ENCODE results near the gene DQX1.

DQX1 gene

DNA sequence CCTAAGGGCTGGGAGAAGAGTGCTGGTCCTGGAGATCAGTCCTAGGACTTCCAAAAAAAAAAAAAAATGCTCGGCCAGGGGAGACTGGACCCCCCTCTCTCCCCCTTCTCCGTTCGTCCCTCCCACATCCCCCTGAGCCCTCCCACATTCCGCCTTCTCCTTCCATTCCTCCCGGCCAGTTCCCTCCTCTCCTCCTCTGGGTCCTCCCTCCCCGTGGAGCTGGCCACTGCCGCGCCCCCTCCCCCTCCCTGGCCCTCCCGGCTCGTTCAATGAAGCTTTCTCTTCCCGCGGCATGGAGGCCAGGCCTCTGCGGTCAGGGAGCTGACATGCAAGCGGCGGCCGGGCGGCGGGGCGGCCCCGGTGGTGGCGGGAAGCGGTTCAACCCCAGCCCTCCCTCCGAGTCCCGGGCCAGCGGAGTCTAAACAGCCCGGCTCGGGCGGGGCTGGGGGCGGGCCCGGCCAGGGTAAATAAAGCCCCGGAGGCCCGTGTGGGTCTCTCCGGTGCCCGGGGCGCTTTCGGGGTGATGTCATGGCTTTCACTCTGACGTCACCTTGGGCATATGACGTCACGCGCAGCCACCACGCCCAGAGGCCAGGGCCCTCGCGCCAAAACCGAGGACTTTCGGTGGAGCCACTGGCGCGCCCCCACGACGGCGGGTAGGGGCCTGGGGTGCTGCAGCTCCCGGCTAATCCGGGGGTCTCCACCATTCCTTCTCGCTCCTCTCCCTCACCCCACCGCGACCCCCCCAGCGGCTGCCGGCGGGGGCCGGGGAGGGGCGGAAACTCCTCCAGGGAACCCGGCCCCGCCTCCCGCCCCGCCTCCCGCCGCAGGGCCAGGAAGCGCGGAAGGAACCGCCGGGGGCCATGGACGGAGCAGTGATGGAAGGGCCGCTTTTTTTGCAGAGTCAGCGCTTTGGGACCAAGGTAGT lies 28.1 kb upstream of the DQX1 start, which contains the start of the genes DOK1 and LOXL3:
Gene DOK1, plus strand, starts transcription at position 829 of the 928 bp plus-strand sequence. Its CDS starts 35 bp downstream, at position 864.
Gene LOXL3, minus strand, starts transcription at position 51 of the 928 bp plus-strand sequence. CDS start 1,308 bp downstream, outside the sequence.
- DNase-seq (ENCODE audit: low read depth in 3 of 3) = peak; percentile 67 to 86 (median 71)

DNA sequence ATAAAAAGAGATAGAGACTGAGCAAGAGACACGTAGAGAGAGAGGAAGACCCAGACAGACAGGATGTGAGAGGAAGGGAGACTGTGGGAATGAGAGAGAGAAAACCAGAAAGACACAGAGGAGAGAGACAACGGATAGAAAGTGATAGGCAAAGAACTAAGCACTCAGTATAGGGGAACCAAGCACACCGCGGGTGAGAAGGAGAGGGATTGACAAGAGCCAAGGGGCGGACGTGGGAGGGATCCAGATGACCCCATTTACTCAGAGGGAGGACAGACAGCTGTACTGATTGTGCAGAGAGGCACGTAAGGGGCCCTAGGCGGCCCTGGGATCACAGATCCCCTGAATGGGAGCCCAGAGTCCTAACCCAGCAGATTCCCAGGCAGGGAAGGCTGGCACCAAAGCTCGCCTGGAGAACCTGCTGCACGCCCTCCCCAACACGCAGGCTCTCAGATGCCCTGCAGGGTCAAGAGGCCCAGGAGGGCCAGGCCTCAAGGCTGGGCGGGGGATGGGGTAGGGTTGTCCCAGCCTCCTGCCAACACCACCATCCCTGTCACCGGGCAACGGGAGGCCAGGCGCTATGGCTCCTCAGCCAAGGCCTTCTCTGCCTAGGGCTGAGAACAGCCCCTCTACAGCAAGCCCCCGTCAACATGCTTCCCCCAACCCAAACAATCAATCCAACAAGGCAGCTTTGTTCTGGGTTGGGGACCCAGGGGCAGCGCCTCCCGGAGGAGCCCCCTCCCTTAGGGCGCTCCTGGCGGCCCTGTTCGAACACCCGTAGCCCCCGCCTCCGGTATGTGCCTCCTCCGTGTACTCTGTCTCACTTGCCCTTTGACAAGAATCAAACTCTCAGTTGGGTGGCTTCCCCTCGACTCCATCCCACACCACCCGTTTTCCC lies 27.1 kb upstream of the DQX1 start:
- no peak for DNase-seq (ENCODE audit: low read depth in 3 of 3)

DNA sequence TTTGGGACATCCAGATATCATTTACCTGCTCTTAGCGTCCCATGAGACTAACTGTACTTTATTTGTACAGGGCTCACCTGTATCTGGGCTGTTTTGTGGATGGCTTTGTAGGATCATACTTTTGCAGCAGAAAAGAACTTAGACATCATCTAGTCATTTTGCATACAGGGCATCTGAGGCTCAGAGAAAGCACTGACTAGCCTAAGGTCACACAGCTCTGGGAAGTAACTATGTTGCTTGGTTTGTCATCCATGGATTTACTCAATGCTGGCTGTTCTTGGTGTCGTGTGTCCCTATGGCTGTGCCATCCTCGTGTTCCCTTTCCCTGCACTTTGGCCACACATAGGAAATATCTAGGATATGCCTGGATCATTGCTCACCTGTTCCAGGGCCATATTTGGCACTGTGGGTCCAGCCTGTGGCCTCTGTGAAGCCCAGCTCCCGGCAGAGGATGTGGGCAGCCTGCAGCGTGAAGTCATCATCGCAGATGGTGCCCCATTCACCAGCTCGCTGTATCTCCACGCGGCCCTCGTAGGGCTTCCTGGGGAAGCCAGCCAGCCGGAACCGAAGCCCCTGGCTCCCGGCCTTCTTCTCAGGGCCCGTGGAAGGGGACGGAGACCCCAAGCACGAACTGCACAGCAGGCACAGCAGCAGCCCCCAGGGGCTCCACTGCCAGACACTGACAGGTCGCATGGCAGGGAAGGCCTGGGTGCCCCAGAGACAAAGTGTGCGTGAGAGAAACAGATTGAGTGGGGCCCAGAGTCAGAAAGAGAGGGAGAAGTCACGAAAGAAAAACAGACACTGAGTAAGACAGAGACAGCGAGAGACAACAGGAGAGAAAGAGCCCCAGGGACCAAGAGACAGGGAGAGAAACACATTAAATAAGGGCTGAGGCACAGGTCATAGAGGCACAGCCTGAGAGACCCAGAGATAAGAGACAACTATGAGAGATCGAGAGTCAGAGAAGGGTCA lies 26.2 kb upstream of the DQX1 start:
- DNase-seq (ENCODE audit: low read depth in 3 of 3) = no peak

DNA sequence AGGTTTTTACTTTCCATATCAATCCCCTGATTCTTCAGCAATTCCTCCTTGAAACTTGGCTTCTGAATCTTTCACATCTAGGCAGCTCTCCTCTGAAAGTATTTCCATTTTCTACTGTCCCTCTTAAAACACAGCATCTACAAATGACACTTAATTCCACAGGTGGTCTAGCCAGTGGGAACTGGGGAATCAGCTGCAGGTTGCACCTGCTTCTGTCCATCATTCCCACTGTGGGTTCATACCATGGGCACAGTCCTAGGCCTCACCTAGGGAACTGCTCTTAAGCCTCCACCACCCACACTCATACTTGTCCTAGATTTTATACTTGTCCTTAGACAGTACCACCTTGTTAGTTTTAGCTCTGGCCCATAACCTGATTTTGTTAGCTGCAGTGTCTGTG lies 25.5 kb upstream of the DQX1 start:
- no peak for DNase-seq (ENCODE audit: low read depth in 3 of 3)

DNA sequence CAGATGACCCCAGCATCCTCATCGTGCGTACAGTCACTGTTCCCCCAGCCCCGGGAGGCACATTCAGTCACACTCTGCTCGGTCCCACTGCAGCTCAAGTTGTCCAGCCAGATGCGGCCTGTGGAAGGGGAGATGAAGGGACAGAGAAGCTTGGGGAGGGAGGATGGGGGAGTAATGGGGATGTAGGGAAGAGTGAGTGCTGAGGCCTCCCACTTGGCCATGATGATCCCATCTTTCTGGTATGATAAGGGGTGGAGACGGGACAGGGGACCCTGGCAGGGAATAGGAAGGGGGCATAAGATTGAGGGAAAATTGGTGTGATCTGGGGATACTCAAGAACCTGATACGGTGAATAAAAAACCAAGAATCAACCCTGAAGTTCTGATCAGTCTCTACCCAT lies 24.2 kb upstream of the DQX1 start:
- DNase-seq (ENCODE audit: low read depth in 3 of 3) = no peak

DNA sequence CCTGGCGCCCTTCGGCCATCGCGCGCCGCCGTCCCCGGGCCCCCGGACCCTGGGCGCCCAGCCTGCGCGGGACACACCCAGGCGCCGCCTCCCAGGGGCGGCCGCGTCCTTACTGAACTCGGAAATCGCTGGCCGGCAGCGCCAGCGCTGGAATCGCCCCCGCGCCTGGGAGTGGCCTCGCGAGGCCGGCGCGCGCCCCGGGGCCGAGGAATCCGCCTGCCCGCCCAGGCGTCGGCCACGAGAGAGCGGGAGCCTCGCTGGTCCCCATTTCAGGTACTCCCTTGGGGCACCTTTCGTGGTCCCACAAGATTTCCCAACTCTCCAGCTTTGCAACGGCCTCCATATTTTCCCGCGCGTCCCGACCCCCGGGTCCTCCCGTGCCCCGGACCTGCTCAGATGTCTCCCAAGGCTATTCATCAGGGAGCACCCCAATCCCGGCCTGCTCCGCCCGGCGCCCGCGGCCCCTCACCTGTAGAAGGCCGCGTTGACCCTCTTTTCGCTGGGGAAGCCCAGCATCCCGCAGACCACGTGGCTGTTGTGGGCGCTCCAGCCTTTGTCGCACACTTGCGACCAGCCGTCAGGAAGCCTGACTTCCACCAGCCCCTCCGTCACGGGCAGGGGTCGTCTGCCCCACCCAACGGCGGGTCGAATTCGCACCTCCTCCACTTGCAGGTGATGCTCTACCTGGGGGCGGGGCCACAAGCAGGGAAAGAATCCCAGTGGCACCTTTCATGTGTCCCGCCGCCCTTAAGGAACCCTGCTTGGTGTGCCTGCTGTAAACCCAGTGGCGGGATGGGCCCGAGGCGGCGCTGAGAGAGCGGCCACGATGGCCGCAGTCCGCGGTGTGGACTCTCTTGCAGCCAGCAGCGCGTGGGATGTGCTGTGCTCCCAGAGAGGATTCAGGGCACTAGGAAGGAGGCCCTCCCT lies 23.1 kb upstream of the DQX1 start:
- peak in 1 of 3 experiments; percentile 32 for DNase-seq (ENCODE audit: low read depth in 3 of 3)

DNA sequence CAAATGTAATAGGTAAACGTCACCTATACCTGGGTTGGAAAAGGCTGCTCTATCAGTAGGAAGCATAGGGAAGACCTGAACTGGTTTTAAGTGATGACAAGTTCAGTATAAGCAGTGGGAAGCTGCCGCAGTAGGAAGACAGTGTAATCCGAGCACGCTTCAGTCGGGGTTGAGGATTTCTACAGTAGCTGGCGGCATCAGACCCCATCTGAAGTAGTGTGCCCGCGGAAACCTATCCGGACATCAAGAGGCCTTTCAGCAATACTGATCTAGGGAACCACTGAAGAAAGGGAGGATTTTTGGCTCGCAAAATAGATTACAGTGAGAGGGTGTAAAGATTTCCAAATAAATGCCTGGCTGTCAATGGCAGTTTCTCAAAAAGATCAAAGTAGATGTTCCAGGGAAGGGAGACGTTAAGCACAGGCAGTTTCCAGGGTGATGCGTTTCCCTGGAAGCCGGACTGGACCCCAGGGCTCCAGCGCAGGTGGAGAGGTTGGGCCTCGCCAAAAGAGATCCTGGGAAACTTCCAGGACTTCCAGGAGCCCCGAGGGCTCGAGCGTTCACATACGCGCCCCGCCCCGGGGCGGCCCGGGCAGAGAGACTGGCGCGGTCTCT lies 22.4 kb upstream of the DQX1 start:
- DNase-seq (ENCODE audit: low read depth in 3 of 3) = no peak

DNA sequence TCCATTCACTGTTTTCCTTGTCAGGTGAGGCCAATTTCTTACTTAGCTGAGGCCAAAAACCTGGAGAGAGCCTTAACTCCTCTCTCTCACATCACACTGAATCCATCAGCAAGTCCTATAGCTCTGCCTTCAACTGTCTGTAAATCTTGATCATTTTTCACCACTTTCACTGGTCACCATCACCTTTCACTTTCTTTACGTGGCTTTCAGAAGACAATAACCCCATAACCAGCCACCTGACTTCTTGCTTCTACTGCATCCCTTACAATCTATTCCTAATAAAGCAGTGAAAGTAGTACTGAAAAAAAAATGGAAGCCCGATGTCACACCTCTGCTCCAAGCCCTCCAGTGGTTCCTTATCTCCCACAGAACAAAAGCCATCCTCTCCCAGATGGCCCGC lies 20.0 kb upstream of the DQX1 start:
- no peak for DNase-seq (ENCODE audit: low read depth in 3 of 3)

DNA sequence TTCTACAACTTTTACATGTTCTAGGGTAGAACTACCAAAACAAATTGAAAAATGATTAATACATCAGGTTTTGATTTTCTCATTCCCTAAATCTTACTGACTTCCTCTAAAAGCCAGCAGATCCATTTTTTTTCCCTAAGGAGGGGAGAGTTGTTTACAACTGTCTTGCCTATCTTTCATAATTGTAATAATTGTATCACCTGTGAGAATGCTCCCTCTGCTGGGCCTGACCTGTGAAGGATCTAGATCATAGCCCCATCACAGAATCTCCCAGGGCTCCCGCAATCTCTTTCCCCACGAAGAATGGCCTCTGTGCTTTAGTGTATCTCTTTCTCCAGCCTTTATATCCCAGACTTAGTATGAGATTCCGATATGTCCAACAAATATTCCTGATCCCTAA lies 18.6 kb upstream of the DQX1 start:
- DNase-seq (ENCODE audit: low read depth in 3 of 3) = no peak

DNA sequence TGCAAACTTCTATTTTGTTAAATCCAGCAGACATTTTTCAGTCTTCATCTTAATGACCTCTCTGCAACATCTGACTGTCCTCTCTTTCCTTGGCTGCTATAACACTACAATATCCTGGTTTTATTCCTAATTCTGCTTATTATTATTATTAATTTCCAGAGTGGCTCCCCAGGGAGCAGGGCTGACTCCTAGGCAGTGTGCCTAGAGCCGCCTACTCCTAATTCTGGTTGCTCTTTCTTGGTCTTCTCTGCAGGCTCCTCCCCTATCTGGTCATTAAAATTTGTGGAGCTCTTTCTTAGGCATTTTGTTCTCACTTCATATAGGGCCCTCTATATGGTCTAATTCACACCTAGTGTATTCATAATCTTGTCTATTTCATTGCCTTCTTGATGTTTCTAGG lies 16.9 kb upstream of the DQX1 start:
- no peak for DNase-seq (ENCODE audit: low read depth in 3 of 3)

DNA sequence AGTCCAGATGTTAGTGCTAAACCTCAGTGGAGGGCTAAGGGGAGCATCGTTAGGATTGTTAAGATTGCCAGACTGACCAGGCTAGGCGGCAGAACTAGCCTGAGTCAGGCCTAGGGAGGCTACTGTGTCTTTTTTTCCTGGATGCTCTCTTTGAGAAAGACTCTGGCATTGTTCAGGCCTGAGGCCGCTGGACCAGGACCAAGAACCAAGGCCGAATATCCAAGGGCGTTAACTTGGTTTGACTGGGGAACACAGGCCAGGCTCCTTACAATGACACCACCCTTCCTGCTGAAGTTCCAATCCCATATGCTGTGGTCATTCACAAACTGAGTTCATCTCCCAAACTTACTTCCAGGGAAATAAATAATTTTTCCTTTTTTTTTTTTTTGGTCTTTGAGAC lies 14.3 kb upstream of the DQX1 start:
- no peak for DNase-seq (ENCODE audit: low read depth in 3 of 3)

DNA sequence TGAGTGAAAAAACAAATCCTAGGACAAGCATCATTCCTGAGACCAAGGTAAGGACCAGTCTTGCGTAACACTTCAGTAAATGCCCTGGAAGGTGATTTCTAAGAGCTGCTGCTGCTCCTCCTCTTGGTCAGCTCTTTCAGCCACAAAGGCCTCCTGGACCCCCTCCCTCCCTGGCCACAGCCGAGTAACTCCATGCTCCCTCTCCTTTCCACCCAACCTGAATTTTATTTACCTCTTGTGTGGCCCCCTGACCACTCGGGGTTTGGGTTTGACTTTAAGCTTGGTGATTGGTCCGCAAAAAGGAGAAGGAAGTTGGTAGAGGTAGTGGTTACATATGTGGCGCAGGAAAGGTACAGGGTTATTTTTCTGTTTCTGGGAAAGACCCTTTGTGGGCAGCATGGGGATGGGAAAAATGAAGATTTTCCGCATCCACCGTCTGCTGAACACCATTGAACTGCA lies 12.9 kb upstream of the DQX1 start:
- no peak for DNase-seq (ENCODE audit: low read depth in 3 of 3)

DNA sequence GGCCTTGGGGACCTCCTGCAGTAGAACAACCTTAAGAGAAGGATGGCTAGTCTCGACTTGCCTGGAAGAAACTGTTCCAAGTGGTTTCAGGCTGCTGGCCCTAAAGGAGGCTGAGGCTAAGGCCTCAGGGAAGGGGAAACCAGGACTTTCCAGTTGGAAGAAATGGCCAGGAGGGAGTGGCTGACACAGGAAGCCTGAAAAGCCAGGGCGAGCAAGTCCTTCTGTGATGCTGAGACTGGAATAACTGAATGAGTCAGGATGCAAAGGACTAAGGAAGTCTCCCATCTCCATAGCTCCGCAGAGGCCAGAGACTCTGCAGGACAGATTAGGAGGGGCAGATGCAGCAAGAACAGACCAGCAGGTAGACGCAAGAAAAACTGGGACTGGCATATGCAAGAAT lies 11.1 kb upstream of the DQX1 start:
- DNase-seq (ENCODE audit: low read depth in 3 of 3) = no peak

DNA sequence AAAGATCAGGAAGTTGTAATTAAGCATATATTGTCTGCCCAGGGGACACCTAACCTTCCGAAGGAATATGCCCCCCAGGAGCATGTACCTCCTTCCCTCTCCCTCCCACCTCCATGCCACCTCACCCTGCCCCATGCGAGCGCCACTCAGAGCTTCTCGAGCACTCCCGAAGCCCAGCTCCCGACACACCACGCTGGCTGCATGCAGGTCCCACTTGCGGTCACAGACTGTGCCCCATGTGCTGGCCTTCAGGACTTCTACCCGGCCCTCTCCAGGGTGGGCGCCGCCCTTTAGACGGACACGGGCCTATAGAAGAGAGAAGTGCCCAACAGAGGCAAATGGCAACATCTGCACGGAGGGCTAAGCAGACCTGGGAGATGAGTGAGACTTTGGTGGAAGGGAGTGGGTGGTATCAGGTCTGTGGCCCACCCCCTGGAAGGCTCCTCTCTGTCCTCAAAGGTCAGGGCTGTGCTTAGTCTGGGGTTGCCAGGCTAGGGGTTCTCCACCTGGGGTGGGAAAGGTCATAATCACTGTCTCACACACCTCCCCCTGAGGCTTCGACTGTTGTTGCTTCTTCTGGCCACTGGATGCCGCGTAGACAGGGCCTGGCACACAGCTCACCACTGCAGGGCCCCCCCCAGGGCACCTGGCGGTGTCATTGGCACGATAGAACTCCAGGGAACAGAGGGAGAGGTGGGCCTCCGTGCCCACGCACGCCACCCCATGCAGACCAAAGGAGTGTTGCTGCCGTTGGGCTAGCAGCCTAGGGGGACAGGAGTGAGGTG lies 10.3 kb upstream of the DQX1 start:
- DNase-seq (ENCODE audit: low read depth in 3 of 3) = no peak

DNA sequence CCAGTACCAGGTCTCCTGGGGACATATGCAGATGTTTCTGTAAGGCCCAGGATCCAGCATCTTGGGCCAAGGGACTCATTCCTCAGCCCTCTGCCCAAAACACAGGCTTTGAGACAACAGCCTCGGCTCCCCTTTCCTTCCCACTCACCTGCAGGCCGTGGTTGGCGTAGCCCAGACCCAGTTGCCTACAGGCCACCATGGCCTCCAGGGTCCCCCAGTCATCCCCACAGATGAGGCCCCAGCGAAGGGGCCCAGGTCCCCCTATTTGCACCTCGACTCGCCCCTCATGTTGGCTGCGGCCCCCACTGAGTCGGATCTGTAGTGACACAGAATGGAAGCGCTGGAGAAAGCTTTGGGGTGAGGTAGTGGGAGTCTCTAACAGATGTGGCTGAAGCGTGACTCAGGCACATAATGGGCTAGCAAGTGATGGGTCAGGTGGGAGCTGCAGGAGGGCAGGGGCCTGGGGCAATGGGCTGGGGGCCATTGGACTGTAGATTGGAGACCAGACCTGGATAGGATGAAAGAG lies 9.5 kb upstream of the DQX1 start:
- DNase-seq (ENCODE audit: low read depth in 3 of 3) = no peak

DNA sequence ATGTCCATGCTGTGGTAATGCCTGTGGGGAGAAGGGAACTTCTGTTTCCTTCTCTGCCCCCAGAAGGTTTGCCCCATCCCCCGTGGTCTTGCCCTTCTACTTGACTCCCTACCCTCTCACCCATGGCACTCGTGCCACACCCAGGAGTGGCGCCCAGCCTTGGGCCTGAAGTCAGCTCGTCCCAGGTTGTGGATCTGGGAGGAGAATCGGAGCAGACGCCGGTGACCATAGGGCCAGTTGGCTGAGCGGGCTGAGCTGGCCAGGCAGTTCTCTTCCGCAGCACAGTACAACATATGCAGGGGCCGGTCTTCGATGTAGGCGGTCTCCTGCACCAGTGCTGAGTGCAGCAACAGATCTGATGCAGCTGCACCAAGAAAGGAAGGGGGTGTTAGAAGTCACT lies 8.4 kb upstream of the DQX1 start:
- no peak for DNase-seq (ENCODE audit: low read depth in 3 of 3)

DNA sequence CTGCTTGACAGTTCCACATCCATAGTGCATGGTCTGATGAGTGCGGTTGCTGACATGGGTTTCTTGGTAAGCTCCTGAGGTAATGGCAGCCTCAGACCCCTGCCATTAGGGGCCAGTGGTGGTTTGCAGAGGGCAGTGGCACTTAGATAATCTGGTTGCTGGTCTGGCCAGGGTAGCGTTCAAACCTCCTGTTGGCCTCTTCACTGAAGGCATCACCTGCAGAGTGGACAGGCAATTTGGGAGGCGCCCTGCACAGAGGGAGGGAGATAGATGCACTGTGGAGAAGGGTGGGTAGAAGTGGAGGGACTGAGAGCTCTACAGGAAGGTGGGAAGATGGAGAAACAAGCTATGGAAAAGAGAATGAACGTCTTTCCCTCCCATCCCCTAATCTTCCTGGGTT lies 7.4 kb upstream of the DQX1 start:
- no peak for DNase-seq (ENCODE audit: low read depth in 3 of 3)

DNA sequence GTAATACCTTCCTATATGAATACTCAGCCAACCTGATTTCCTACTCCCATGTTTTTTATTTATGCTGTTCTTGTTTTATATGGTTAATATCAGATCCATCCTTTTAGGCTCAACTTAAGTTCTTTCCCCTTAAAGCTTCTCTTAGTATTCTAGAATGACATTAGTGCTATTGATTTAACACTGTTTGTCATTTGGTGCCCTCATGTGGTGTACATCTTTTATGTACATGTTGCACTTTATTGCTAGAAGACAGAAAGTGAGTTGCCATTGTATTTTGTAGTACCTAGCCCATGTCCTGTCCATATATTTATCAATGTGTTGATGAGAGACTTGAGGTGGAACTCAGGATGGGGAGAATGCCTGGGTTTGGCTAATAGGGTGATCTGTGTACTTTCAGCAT lies 6.2 kb upstream of the DQX1 start:
- DNase-seq (ENCODE audit: low read depth in 3 of 3) = no peak

DNA sequence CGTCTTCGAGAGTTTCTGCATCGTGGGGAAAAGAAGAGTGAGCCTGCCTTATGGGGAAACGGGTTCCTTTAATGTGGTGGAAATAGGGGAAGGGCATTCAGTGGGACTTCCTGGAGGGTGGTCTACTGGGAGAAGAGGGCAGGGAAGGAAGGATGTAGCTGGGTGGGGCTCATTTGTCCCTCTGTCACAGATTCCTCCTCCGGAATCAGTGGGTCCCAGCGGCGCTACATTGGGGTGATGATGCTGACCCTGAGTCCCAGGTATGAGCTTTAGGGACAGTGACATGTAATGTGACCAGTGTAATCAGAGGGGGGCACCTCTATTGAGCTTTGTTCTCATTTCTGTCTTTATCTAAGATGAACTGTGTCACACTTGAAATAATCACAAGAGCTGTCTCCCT lies 5.6 kb upstream of the DQX1 start:
- no peak for DNase-seq (ENCODE audit: low read depth in 3 of 3)
